Stromal cell of bone marrow (primary cell): Measurements from ENCODE around the gene NEIL1.
"Not testable (repeated sequence)": the region's sequence is repeated elsewhere in the genome, so short reads cannot be mapped to it uniquely, and the experiment has no call there.

Experiments
- DNase-seq: peaks from one replicate; pipeline ENCODE4 v3.0.0-alpha.2; 2012; ENCODE audit warnings: low read depth

The NEIL1 gene

DNA sequence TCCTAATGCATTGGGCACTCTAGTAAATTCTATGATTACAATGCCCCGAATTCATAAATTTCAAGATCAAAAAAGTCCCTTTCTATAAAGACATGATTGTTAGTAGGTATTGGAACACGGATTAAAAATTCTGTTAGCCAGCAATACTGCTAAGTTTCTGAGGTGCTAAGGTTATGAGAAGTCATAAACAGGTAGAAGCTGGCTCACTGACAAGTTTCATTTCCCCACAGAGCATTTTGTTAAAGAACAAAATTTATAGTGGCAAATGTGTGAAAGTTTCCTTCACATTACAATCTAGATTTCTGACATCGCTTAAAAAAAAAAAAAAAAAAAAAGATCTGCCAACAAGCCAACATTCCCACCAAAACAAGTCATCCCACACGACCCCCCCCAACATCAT is 33.9 kb downstream of the NEIL1 start:
- no peak for DNase-seq

- DNase-seq, result not testable (repeated sequence)
Measured at GRCh38 chr15:75383986-75384385, 37.1 kb downstream of the NEIL1 start.

DNA sequence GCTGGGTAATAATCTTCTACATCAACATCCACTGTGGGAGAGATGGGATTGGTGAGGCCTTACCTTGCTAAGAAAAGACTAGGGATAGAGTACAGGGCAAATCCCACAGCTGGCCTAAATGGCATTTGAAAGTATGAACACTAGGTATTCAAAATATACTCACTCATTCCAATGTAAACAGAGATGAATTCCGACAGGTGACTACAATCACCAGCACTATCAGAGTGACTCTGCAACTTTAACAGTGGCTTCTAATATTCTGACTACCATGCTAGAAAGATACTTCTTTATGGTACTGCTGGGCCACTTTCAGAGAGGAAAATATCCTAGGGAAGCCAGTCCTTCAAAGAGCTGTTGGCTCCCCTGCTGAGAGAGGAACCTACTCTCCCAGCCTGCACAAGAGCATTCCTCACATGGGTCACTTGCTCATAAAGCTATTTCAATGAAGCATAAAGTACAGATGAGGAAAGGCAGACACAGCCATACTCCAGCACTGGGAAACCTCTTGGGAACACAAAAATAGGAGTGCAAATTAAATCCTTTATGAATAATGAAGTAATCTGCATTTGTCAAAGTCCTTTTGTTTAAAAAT is 43.0 kb downstream of the NEIL1 start:
- no peak for DNase-seq

GRCh38 chr15:75397494-75397893 is 50.7 kb downstream of the NEIL1 start:
- no peak for DNase-seq

DNA sequence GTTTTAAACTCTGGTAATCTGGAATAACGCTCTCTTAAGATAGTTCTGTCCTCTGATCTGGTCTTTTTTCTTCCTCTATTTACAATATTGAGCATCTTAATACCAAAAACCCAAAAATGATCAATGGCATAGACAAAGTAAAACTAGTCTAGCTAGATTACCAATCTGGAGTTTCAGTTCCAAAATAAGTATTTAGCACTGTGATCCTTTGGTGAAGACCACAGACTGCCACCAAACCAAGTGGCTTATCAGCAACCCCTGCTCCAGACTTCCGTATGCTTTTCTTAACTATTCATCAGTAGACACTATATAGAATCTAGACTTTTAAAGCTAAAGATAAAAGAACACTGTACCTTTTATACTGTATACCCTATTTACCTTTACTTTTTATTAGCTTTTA is 57.1 kb downstream of the NEIL1 start:
- DNase-seq, result no peak
